GM23248 (cell line): Measurements from ENCODE around the gene RALGPS1. TPM values are rescaled to one million over a fixed set of nuclear protein-coding genes. Genes with fewer than 3 reads are reported as not detected.

ENCODE experiments used
- DNase-seq: peaks from one replicate; pipeline ENCODE4 v3.0.0-alpha.2; 2015
- H2AFZ ChIP-seq: fragments of 200-600 bp; sonication (generic); 2 replicates; pipeline ENCODE4 v1.6.1; 2016; ENCODE audit warnings: antibody characterized with exemption
- H3F3A ChIP-seq: fragments of 200-600 bp; sonication (generic); 2 replicates; pipeline ENCODE4 v1.6.1; 2016; ENCODE audit warnings: mild to moderate bottlenecking, antibody characterized with exemption, mixed run types; ENCODE audit not compliant: insufficient read depth
- H3K27ac ChIP-seq: fragments of 200-600 bp; sonication (generic); 2 replicates; pipeline ENCODE4 v1.5.1; 2016; ENCODE audit warnings: mild to moderate bottlenecking
- H3K27me3 ChIP-seq: fragments of 200-600 bp; sonication (generic); replicated peaks from 2 replicates; pipeline ENCODE4 v1.6.1; 2016; ENCODE audit warnings: mild to moderate bottlenecking; ENCODE audit not compliant: insufficient read depth
- H3K36me3 ChIP-seq: fragments of 200-600 bp; sonication (generic); 2 replicates; pipeline ENCODE4 v1.6.1; 2016; ENCODE audit warnings: low read depth, mild to moderate bottlenecking
- H3K4me1 ChIP-seq: fragments of 200-600 bp; sonication (generic); 2 replicates; pipeline ENCODE4 v1.6.1; 2016; ENCODE audit warnings: mild to moderate bottlenecking; ENCODE audit not compliant: insufficient read depth
- H3K4me2 ChIP-seq: fragments of 200-600 bp; sonication (generic); one replicate; pipeline ENCODE4 v1.6.1; 2016; ENCODE audit warnings: mild to moderate bottlenecking; ENCODE audit not compliant: unreplicated experiment
- H3K4me3 ChIP-seq: fragments of 200-600 bp; sonication (generic); 2 replicates; pipeline ENCODE4 v1.5.1; 2016; ENCODE audit warnings: mild to moderate bottlenecking
- H3K79me2 ChIP-seq: fragments of 200-600 bp; sonication (generic); 2 replicates; pipeline ENCODE4 v1.6.1; 2016; ENCODE audit warnings: mild to moderate bottlenecking; ENCODE audit not compliant: insufficient read depth
- H3K9ac ChIP-seq: fragments of 200-600 bp; sonication (generic); 2 replicates; pipeline ENCODE4 v1.6.1; 2016; ENCODE audit warnings: mild to moderate bottlenecking
- H3K9me2 ChIP-seq: fragments of 200-600 bp; sonication (generic); 2 replicates; pipeline ENCODE4 v1.6.1; 2016; ENCODE audit warnings: mixed run types, mild to moderate bottlenecking, moderate library complexity; ENCODE audit not compliant: insufficient read depth
- H3K9me3 ChIP-seq: fragments of 200-600 bp; sonication (generic); one replicate; pipeline ENCODE4 v1.6.1; 2017; ENCODE audit warnings: low read depth
- H4K20me1 ChIP-seq: fragments of 200-600 bp; sonication (generic); 2 replicates; pipeline ENCODE4 v1.6.0; 2016; ENCODE audit not compliant: insufficient read depth
- EZH2 ChIP-seq: fragments of 200-600 bp; sonication (generic); IDR thresholded peaks from 2 replicates; pipeline ENCODE4 v1.6.1; 2018; ENCODE audit warnings: antibody characterized with exemption, mild to moderate bottlenecking; ENCODE audit not compliant: insufficient read depth, poor library complexity, severe bottlenecking
- EZH2phosphoT487 ChIP-seq: fragments of 200-600 bp; sonication (generic); IDR thresholded peaks from 2 replicates; pipeline ENCODE4 v1.6.1; 2018; ENCODE audit warnings: antibody characterized with exemption, moderate library complexity, mild to moderate bottlenecking, low read depth; ENCODE audit not compliant: insufficient read depth
- WGBS, 2 experiments: methylation state at CpG; one replicate each; pipeline ENCODE4 v1.1.6; 2015 to 2017; ENCODE audit warnings: low lambda C conversion rate in 2 of 2, low coverage in 1 of 2; ENCODE audit errors: missing lambda C conversion rate in 2 of 2; 5-methylcytosine and 5-hydroxymethylcytosine counted together
- in situ Hi-C: fragments of 300-500 bp; cut with MboI; formaldehyde crosslinking; loops from 2 replicates; pipeline ENCODE4 v1.15.0; 2020
- polyA plus RNA-seq: library from polyadenylated mRNA; unstranded; fragments of >200 nt; fragmentation: Nextera tagmentation; extraction: Ambion mirVana; gene quantifications from 2 replicates; pipeline ENCODE4 v1.2.1, GENCODE V29; 2016
- total RNA-seq: library from RNA; depleted of rRNA; stranded (reverse); fragments of >200 nt; shearing (Covaris generic); gene quantifications from 2 replicates; pipeline ENCODE4 v1.2.3, GENCODE V29; 2014

The RALGPS1 gene
- total and polyA plus RNA-seq, 2 experiments from 2014 or later = 0.54 to 1.8 TPM

- H3K36me3 ChIP-seq = no peaks in the 10 kb centered on the region
- in situ Hi-C loops = no loop called here
- H3K9me2 ChIP-seq = no peaks in the 10 kb centered on the region
- 0 out of 2 replicates have a peak overlapping the region, but pooled peaks have one; percentile 23 for H3K4me3 ChIP-seq
- no peak for DNase-seq
- peak overlapping the region; percentile 61 for H3K4me2 ChIP-seq
- no peaks in the 10 kb centered on the region for H4K20me1 ChIP-seq
- H2AFZ ChIP-seq = no peak overlapping the region
- peaks cover 29% of the 10 kb centered on the region for H3F3A ChIP-seq
- peaks cover 40% of the 10 kb centered on the region for H3K4me1 ChIP-seq
- TF ChIP-seq EZH2 (no peak), EZH2phosphoT487 (no peak)
- H3K27me3 ChIP-seq = no peaks in the 10 kb centered on the region
- 73 to 84% methylated on average over 3 to 4 of the region's 4 CpGs for WGBS, 2 experiments
- H3K9ac ChIP-seq = peak overlapping the region; percentile 84
- H3K9me3 ChIP-seq = no peaks in the 10 kb centered on the region
- peak overlapping the region; percentile 99 for H3K27ac ChIP-seq
- H3K79me2 ChIP-seq = no peaks in the 10 kb centered on the region
These were observed 273.8 kb downstream of the RALGPS1 start for GRCh38 chr9:127188396-127188795.

- Histone ChIP-seq H3K9me2 (no peaks in the 10 kb centered on the region), H3K4me3 (no peak overlapping the region), H3K36me3 (no peaks in the 10 kb centered on the region), H4K20me1 (no peaks in the 10 kb centered on the region), H2AFZ (no peak overlapping the region), H3K27me3 (no peaks in the 10 kb centered on the region), H3K79me2 (no peaks in the 10 kb centered on the region), H3K4me2 (no peak overlapping the region), H3K27ac (no peak overlapping the region), H3K9ac (no peak overlapping the region), H3K9me3 (no peaks in the 10 kb centered on the region), H3K4me1 (peaks cover 34% of the 10 kb centered on the region), H3F3A (peaks cover 29% of the 10 kb centered on the region)
- in situ Hi-C loops = no loop called here
- WGBS, 2 experiments = 71 to 74% methylated on average over 5 of the region's 5 CpGs
- TF ChIP-seq EZH2phosphoT487 (no peak), EZH2 (no peak)
- no peak for DNase-seq
These were observed 275.0 kb downstream of the RALGPS1 start for GRCh38 chr9:127189628-127190027.

GRCh38 chr9:127192744-127193143 is 278.2 kb downstream of the RALGPS1 start:
- no peak overlapping the region for H3K4me3 ChIP-seq
- 93 to 94% methylated on average over 3 of the region's 3 CpGs for WGBS, 2 experiments
- H3K4me1 ChIP-seq = peaks cover 8% of the 10 kb centered on the region
- H3K9ac ChIP-seq = no peak overlapping the region
- no peak overlapping the region for H2AFZ ChIP-seq
- peaks cover 8% of the 10 kb centered on the region; the same call in 1 of the 2 replicates for H3F3A ChIP-seq
- no peaks in the 10 kb centered on the region for H4K20me1 ChIP-seq
- H3K9me3 ChIP-seq = no peaks in the 10 kb centered on the region
- no peaks in the 10 kb centered on the region for H3K27me3 ChIP-seq
- TF ChIP-seq EZH2 (no peak), EZH2phosphoT487 (no peak)
- no peak for DNase-seq
- H3K79me2 ChIP-seq = no peaks in the 10 kb centered on the region
- no peaks in the 10 kb centered on the region for H3K9me2 ChIP-seq
- no peak overlapping the region for H3K27ac ChIP-seq
- no peak overlapping the region for H3K4me2 ChIP-seq
- in situ Hi-C loops = no loop called here
- H3K36me3 ChIP-seq = no peaks in the 10 kb centered on the region

GRCh38 chr9:127193483-127193882 is 278.9 kb downstream of the RALGPS1 start:
- 100% methylated on average over 1 of the region's 1 CpG for WGBS, 2 experiments
- no peak overlapping the region for H2AFZ ChIP-seq
- no peaks in the 10 kb centered on the region for H3K9me3 ChIP-seq
- in situ Hi-C loops = no loop called here
- no peaks in the 10 kb centered on the region for H4K20me1 ChIP-seq
- peaks cover 1% of the 10 kb centered on the region; the same call in 1 of the 2 replicates for H3F3A ChIP-seq
- no peaks in the 10 kb centered on the region for H3K79me2 ChIP-seq
- H3K4me3 ChIP-seq = no peak overlapping the region
- peaks cover under 1% of the 10 kb centered on the region; the same call in 1 of the 2 replicates for H3K4me1 ChIP-seq
- no peaks in the 10 kb centered on the region for H3K9me2 ChIP-seq
- no peaks in the 10 kb centered on the region for H3K27me3 ChIP-seq
- H3K36me3 ChIP-seq = no peaks in the 10 kb centered on the region
- H3K27ac ChIP-seq = no peak overlapping the region
- no peak overlapping the region for H3K9ac ChIP-seq
- no peak for DNase-seq
- TF ChIP-seq EZH2 (no peak), EZH2phosphoT487 (no peak)
- H3K4me2 ChIP-seq = no peak overlapping the region
